ENCODE measurements around the gene ZNF407.
A peak's percentile ranks its signal among the peaks of the same experiment; 100 is the strongest.

The ZNF407 gene

GRCh38 chr18:74957588-74958224 is 360.0 kb downstream of the ZNF407 start:
- no peak for TF ChIP-seq GATA2 (IDR thresholded peaks at IDR 0.05; ENCODE audit: low read depth, low read length)
- no peak for TF ChIP-seq GATA3 (IDR thresholded peaks at IDR 0.05; ENCODE audit: low read depth, low read length)

GRCh38 chr18:74959216-74959615 is 361.5 kb downstream of the ZNF407 start:
- no peak for TF ChIP-seq GATA3 (IDR thresholded peaks at IDR 0.05; ENCODE audit: low read depth, low read length)

- TF ChIP-seq GATA3 (IDR thresholded peaks at IDR 0.05; ENCODE audit: low read depth, low read length) = no peak
- TF ChIP-seq GATA2 (IDR thresholded peaks at IDR 0.05; ENCODE audit: low read depth, low read length) = no peak
Observed at GRCh38 chr18:74961596-74961995, 363.9 kb downstream of the ZNF407 start.

GRCh38 chr18:74963820-74964446 is 366.3 kb downstream of the ZNF407 start:
- no peak for TF ChIP-seq GATA3 (IDR thresholded peaks at IDR 0.05; ENCODE audit: low read depth, low read length)
- TF ChIP-seq GATA2 (IDR thresholded peaks at IDR 0.05; ENCODE audit: low read depth, low read length) = no peak

- TF ChIP-seq GATA3 (IDR thresholded peaks at IDR 0.05; ENCODE audit: low read depth, low read length) = no peak
- no peak for TF ChIP-seq GATA2 (IDR thresholded peaks at IDR 0.05; ENCODE audit: low read depth, low read length)
Observed at GRCh38 chr18:74965682-74966081, 368.0 kb downstream of the ZNF407 start.

GRCh38 chr18:74967438-74967837 is 369.8 kb downstream of the ZNF407 start:
- no peak for TF ChIP-seq GATA2 (IDR thresholded peaks at IDR 0.05; ENCODE audit: low read depth, low read length)
- TF ChIP-seq GATA3 (IDR thresholded peaks at IDR 0.05; ENCODE audit: low read depth, low read length) = no peak

GRCh38 chr18:74967979-74968378 is 370.3 kb downstream of the ZNF407 start:
- no peak for TF ChIP-seq GATA3 (IDR thresholded peaks at IDR 0.05; ENCODE audit: low read depth, low read length)

- TF ChIP-seq GATA3 (IDR thresholded peaks at IDR 0.05; ENCODE audit: low read depth, low read length) (no peak), GATA2 (IDR thresholded peaks at IDR 0.05; ENCODE audit: low read depth, low read length) (no peak)
Observed at GRCh38 chr18:74972354-74972753, 374.7 kb downstream of the ZNF407 start.

- TF ChIP-seq GATA3 (IDR thresholded peaks at IDR 0.05; ENCODE audit: low read depth, low read length) (no peak), GATA2 (IDR thresholded peaks at IDR 0.05; ENCODE audit: low read depth, low read length) (no peak)
Observed at GRCh38 chr18:74975001-74975400, 377.3 kb downstream of the ZNF407 start.

GRCh38 chr18:74976331-74976909 is 378.8 kb downstream of the ZNF407 start:
- peak; percentile 24; the same call in 1 of the 2 replicates for TF ChIP-seq GATA2 (IDR thresholded peaks at IDR 0.05; ENCODE audit: low read depth, low read length)
- TF ChIP-seq GATA3 (IDR thresholded peaks at IDR 0.05; ENCODE audit: low read depth, low read length) = no peak

- no peak for TF ChIP-seq GATA2 (IDR thresholded peaks at IDR 0.05; ENCODE audit: low read depth, low read length)
- no peak for TF ChIP-seq GATA3 (IDR thresholded peaks at IDR 0.05; ENCODE audit: low read depth, low read length)
Observed at GRCh38 chr18:74977041-74977440, 379.4 kb downstream of the ZNF407 start.

- TF ChIP-seq GATA2 (IDR thresholded peaks at IDR 0.05; ENCODE audit: low read depth, low read length) = no peak
- TF ChIP-seq GATA3 (IDR thresholded peaks at IDR 0.05; ENCODE audit: low read depth, low read length) = no peak
Observed at GRCh38 chr18:74980669-74981068, 383.0 kb downstream of the ZNF407 start.

- TF ChIP-seq GATA3 (IDR thresholded peaks at IDR 0.05; ENCODE audit: low read depth, low read length) = no peak
- no peak for TF ChIP-seq GATA2 (IDR thresholded peaks at IDR 0.05; ENCODE audit: low read depth, low read length)
Observed at GRCh38 chr18:74981476-74981875, 383.8 kb downstream of the ZNF407 start.

- TF ChIP-seq GATA3 (IDR thresholded peaks at IDR 0.05; ENCODE audit: low read depth, low read length) = no peak
- no peak for TF ChIP-seq GATA2 (IDR thresholded peaks at IDR 0.05; ENCODE audit: low read depth, low read length)
Observed at GRCh38 chr18:74982946-74983635, 385.4 kb downstream of the ZNF407 start.

- TF ChIP-seq GATA3 (IDR thresholded peaks at IDR 0.05; ENCODE audit: low read depth, low read length) (no peak), GATA2 (IDR thresholded peaks at IDR 0.05; ENCODE audit: low read depth, low read length) (no peak)
Observed at GRCh38 chr18:74989134-74989533, 391.5 kb downstream of the ZNF407 start.

Measured in SH-SY5Y (cell line).